GM19452 (cell line): Measurements from ENCODE around the gene AHNAK.
"Not testable (repeated sequence)": the region's sequence is repeated elsewhere in the genome, so short reads cannot be mapped to it uniquely, and the experiment has no call there.

Experiments used
- ATAC-seq: cut with Tn5 transposase; IDR thresholded peaks from one replicate; pipeline ENCODE4 v1.9.1; 2021; ENCODE audit not compliant: unreplicated experiment

Gene AHNAK

DNA sequence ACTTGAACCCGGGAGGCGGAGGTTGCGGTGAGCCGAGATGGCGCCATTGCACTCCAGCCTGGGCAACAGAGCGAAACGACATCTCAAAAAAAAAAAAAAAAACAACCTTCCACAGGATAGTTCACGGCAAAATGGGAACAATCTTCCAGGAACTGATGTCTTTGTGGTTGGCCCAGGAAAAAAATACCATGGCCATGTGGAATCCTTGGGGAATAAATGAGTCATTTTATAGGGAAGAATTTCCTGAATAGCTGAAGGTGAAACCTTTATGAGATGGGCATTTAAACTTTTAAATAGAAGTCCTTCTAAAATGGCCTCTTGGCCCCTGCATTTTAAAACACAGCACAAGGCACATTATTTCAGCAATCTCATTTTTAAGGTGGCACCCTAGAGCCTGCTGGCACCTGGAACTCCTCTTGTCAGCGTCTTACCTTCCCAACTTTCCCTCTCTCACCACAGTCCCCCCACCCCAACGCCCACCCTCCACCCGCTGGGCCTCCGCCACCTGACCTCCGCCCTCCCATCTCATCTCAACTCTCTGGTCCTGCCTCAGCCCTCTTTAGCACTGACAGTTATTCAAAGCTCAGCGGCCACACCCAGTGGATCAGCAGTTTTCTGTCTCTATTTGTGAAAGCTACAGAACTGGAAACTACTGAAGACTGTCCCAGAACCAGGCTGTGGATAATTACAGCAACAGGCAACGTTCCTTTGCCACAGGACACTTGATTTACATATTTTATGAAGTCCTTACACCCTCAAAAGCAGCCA lies 84.7 kb downstream of the AHNAK start:
- ATAC-seq, result no peak

DNA sequence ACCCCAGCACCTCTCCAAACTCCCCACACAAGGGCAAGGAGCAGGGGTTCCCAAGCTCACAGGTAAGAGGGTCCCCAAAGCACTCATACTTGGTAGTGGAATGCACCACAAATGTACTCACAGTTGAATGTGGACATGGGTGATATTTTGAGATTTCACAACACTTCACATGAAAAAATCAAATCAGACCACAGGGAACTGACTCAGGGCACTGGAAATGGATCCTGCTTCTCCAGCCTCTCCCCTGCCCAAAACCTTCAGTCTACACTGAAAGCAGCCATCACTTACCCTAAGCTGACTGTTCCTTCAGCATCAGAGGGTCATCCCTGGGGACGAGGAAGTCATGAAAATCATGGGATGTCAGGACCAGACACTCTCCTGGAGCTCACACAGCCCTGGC lies 87.5 kb downstream of the AHNAK start:
- no peak for ATAC-seq

DNA sequence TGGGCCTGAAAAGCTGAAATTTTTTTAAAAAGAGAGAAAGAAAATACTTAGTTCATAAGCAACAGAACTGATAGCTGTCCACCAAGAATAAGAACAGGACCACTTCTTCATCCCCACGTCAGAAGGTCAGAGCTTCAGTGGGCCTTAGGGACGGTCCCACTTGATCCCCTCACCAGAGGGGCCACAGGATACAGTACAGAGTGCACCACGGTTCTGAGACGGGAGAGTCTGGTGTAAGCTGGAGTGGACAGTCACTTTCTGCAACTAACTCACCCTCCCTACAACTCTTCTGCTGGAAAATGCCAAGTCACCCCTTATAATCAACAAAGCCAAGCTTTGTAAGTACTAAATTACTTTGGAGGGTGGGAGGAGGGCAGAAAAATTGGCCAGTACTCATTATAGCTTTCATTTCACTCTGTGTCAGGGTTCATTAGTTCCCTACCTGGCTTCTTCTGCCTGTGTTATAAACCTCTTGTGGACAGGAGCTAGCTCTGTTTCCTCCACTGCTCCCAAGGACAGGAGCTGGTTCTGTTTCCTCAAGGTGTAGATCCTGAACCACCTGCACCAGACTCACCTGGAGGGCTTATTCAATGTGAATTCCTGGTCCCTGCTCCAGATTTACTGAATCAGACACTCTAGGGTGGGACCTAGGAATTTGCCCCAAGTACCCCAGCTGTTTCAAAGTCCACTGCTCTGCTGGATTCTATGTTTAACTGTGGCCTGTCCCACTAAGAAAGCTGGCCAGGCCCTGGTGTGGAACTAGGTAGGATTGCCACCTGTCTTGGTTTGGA lies 88.2 kb downstream of the AHNAK start:
- no peak for ATAC-seq

DNA sequence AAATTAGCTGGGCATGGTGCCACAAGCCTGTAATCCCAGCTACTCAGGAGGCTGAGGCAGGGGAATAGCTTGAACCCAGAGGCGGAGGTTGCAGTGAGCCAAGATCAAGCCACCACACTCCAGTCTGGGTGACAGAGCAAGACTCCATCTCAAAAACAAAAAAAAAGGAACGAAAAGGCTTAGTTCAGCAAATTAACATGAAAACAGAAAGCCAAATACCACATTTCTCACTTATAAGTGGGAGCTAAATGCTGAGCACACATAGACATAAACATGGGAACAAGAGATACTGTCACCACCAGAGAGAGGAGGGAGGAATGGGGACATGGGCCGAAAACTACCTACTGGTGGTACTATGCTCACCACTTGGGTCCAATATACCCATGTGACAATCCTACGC lies 89.1 kb downstream of the AHNAK start:
- no peak for ATAC-seq

DNA sequence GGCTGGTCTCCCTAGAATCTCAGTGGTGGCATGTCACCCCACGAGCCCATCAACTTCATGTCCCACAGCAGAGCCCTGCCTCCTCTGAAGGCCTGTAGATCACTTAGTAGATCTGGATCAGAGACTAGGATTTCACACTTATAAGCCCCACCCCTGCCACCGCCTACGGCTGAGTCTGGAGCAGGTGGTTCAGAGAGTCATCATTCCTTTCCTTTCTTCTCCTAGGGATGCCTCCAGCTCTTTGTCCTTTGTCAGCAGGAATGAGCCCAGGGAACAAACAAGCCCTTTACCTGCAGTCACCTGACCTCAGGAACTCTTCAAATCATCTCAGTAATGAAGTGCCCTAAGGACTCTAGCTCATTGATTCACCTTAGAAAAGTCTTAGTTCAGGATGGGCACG lies 90.0 kb downstream of the AHNAK start:
- ATAC-seq, result no peak

DNA sequence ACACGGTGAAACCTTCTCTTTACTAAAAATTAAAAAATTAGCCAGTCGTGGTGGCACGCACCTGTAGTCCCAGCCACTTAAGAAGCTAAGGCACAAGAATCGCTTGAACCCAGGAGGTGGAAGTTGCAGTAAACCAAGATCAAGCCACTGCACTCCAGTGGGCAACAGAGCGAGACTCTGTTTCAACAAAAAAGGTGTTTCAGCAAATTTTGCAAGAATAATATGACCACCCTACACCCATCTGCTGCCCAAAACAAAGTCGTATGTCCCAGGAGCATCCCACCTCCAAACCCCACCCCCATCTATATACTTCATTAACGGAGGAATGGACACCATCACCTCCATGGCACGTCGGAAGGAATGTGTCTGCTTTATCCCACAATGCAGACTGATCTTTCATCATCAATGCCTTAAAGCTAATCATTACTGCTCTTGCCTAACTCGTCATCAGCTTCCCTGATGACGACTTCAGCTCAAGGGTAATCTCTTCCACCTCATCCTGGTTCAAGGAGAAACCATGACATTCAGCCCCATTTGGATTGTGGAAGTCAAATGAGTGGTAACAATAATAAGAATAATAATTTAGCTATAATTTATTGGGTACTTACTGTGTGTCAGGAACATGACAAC lies 93.7 kb downstream of the AHNAK start:
- ATAC-seq, result no peak

DNA sequence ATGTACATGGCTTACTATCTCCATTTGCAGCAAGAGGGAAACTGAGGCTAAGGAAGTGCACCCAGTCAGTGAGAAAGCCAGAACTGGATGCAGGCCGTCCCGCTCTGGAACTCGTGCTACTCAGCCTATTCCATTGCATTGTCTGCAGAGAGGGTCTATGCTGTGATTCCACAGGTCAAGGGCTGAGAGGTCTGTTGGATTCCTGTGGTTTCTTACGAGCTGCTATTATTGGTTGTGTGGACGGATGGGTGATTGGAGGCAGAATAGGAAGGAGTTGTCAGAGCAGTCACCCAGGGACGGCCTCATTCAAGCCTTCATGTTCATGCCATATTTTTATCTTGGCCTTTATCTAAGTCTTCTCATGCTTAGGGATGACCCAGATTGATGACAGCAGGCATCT lies 94.3 kb downstream of the AHNAK start:
- ATAC-seq, result no peak

DNA sequence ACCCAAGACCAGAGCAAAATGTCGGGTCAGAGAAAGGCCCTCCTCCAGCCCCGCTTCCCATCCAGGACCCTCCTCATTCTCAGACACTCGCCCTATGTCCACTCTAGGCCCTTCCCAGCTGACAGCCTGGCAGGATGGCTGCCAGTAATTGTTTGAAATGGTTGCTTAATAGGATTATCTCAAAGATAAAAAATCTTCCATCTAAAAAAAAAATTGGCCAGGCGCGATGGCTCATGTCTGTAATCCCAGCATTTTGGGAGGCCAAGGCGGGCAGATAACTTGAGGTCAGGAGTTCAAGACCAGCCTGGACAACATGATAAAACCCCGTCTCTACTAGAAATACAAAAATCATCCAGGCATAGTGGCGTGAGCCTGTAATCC lies 95.4 kb downstream of the AHNAK start:
- no peak for ATAC-seq

DNA sequence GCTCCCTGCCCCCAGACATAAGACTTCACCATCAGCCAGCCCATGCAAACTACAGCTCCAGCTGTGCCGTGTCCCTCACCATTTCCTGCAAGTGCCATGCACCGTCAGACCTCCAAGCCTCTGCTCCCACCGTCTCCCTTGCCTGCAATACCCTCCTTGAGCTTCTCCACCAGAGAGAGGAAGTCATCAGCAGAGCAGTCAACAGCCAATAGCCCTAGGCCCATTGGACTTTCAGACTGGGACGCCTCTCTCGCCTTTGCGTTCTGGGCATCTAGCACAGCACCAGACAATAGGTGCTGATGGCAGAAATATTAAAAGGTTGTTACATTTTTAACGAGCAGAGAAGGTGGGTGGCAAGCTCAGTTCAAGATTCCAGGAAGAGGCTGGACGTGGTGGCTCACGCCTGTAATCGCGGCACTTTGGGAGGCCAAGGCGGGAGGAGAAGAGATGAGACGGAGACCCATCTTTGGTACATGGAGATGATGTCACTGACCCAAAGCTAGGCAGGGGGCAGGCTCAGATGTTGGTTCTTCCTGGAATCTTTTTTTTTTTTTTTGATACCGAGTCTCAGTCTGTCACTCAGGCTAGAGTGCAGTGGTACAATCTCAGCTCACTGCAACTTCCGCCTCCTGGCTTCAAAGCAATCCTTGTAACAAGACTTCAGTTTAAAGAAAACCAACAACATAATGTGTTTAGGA lies 95.9 kb downstream of the AHNAK start:
- no peak for ATAC-seq

DNA sequence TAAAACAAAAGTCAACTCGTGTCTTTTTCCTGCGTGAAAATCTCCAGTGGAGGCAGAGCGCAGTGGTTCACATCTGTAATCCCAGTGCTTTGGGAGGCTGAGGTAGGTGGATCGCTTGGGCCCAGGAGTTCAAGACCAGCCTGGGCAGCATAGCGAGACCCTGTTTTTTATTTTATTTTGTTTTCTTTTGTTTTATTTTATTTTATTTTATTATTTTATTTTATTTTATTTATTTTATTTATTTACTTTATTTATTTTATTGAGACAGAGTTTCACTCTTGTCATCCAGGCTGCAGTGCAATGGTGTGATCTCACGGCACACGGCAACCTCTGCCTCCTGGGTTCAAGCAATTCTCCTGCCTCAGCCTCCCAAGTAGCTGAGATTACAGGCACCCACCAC lies 96.7 kb downstream of the AHNAK start:
- ATAC-seq, result not testable (repeated sequence)

DNA sequence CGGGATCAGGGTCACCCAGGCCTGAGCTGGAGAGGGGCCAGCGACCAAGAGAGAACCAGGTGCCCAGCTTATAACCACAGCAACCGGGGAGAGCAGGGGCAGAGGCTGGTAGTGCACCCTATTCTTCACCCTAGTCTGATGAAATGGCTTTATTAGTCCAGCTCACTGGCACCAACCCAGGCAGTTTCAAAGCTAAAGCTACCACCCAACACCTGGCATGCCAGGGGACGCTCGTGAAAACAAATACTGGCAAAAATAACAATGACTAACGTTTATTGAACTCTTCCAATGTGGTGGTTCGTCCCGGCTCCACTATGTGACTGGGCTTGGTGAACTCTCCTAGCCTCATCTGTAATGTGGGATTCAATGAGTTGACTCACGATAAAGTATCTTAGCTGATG lies 97.2 kb downstream of the AHNAK start:
- no peak for ATAC-seq

DNA sequence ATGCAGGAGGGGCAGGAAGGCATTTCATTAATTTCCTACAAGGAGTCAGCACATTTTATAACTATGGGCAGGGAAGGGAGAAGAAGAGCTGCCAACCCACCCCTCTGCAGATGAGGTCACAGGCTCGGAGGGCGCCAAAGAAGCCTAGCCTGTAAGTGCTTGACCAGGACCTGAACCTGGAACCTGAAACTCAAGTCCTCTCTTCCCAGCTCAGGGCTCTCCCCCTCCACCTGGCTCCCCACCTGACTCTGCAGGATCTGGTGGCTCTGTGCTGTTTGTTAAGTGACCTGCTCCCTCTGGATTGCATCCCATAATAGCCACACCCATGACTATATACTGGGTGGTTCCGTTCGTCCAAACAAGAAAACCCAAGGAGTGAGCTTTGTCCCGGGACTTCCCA lies 100.5 kb downstream of the AHNAK start:
- ATAC-seq, result no peak

DNA sequence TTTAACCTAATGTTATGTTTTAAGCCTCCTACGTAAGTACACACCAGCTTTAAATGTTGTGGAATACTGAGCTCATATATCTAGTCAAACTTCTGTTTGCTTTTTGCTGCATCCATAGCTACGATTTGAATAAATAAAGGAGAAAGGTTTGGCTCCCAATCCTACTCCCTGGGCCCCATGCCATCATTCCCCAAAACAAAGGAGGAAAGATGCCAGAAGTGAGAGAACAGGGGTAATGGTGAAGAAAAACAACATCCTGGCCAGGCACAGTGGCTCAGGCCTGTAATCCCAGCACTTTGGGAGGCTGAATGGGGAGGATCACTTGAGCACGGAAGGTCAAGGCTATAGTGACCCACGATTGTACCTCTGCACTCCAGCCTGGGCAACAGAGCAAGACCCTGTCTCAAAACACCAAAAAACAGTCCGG lies 101.3 kb downstream of the AHNAK start:
- no peak for ATAC-seq

DNA sequence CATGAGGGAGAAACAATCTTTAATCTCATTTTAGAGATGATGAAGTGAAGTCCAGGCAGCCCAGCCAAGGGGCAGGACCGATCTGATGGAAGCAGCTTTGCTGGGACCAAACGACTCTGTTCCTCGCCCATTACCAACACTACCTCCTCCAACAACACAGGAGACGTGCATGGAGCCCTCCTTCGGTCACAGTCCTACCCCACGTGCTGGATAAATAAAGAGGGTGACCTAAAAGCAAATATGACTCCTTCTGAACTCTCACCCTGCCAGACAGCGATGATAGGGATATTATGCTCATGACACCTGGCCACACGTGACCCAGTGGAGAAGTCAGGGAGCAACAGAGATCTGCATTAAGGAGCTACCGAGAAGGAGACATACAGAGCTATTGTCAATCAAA lies 101.8 kb downstream of the AHNAK start:
- ATAC-seq, result no peak

DNA sequence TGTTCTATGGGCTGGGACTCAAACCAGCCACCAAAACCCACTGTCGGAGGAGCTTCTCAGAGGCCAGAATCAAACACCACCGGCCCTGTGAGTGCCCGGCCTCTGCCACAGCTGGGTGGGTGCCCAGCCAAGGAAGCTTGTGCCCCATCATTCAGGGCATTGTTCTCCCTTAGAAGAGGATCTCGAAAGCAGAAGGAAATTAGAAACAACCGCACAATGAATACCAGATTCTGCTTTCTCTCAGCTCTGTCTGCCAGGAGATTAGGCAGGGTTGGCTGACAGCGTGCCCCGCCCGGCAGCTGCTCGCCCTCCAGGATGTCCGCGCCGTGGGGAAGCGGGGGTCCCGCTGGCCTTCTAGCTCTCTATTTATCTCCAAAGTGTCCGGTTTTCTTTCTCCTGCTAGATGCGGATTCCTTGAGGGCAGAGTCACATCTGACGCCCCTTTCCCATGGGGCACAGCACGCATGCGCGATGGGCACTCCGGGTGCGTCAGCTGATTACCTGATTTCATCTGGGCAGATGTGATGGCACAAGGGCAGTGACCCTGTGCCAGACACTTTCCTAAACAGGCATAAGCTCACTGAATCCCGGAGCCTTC lies 102.3 kb downstream of the AHNAK start:
- no peak for ATAC-seq

DNA sequence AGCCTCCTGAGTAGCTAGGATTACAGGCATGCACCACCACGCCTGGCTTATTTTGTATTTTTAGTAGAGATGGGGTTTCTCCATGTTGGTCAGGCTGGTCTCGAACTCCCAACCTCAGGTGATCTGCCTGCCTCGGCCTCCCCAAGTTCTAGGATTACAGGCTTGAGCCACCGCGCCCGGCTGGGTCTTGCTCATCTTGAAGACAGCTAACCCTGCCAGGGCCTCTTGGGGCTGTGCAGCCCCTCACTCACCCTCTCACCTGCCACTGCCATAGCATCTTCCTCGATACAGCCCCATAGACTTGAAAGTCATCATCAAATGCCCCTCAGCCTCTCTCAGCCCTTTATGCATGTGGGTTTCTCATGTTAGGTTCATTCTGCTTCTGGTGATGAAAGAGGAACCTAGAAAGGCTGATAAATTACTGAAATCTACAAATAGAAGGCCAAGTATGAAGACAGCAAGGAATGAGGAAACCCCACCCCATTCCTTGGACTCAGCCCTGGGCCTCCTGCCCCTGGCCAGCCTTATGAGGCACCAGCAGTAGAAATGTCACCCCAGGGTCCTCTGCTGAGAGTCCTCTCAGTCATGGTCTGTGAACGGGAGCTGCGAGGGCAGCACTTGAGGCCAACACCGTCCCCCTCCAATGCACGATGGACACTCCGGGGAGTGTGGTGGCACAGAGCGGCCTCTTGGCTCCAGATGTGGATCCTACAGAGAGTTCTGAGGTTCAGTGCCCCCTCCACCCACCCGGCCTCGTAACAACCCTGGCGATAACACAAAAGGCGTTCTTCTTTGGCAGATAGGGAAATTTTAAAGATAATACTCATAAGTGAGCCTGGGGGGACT lies 103.0 kb downstream of the AHNAK start:
- ATAC-seq, result no peak

DNA sequence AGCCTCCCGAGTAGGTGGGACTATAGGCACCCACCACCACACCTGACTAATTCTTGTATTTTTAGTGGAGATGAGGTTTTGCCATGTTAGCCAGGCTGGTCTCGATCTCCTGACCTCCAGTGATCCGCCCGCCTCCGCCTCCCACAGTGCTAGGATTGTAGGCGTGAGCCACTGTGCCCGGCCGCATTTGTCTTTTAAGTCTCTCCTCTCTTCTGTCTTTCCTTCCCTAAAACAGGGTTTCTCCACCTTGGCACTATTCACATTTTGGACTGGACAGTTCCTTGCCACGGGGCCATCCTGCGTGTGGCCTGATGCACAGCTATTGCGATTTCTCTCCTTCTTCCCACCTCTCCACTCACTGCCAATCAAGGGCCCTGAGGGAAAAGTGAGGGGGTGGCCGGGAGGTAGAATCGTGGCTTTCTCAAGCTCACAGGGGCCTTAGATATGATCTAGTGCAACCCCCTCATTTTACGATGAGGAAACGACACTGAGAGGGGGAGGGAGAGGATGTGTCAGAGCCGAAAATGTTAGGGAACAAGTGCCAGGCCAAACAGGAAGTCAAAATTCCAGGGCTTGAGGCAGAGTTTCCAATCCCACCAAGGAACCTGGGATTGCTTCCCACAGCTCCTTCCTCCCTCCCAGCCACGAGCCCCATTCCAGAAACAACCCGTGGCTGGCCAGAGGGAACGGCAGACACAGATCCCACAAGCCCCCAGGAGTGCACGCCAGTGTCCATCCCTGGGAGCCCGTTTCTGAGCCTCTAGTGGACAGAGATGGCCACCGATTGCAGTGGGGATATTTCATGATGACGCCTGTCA lies 106.6 kb downstream of the AHNAK start:
- ATAC-seq, result no peak

DNA sequence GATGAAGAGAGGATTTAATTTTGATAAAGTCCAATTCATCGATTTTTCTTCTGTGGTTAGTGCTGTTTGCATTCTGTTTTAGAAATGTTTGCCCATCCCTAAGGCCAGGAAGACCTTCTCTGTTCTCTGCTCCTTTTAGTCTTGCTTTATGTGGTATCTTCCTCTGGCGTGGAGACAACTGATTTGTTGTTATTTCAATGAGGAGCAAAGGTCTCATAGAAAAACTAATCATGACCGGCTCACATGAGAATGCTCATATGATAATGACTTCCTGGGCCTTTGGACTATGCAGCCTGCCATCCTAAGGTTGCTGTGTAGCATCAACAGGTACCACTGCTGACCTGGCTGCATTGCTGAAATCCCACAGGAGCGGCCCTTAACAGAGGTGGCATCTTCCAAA lies 108.0 kb downstream of the AHNAK start:
- no peak for ATAC-seq

DNA sequence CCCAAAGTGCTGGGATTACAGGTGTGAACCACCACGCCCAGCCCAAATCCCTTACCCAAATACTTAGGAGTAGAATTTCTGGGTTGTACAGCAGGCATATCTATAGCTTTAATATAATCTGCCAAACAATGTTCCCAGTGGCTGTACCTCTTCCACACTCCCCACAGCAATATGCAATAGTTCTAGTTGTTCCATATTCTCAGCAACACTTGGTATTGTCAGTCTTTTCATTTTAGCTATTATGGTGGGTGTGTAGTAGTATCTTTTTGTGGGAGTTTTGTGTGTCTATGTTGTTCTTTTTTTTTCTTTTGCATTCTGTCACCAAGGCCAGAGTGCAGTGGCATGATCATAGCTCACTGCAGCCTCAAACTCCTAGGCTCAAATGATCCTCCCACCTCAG lies 109.0 kb downstream of the AHNAK start:
- ATAC-seq, result no peak
